Measurements from ENCODE around the gene GCSH.

GCSH gene

DNA sequence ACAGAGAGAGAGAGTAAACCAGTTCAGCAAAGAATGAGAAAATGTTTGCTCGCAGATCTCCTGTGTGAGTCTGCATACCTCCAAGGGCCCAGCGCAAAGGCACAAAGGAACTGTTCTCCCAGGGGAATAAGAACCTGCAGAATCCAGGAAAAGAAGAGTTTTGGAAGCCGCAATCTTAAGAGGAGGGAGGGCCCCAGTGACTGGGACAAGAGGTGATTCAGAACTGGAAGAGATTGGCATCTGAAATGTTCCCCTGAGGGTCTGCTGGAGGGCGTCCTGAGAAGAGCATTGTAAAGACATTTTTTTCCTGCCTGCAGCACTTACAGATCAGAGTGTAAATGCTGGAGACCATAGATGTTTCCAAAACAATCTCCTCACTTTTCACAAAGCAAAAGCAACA is 54.5 kb downstream of the GCSH start:
- DNase-seq (ENCODE audit: low spot score), result no peak

DNA sequence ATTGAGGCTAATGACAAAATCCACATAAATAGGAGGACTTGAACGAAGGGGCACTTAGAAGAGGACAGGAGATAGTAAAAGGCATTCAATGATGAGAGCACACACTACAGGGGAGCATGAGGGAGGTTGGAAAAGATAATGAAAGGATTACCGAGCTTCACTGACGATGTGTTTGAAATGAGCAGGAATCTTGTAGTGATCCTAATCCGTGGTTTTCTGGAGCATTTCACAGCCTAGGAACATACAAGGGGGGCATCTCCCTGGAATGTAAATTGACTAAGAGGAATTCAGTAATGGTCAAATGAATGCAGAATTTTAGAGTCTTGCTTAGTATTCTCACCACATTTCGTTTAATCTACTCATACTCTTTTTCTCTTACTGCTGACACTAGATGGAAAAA is 55.4 kb downstream of the GCSH start:
- no peak for DNase-seq (ENCODE audit: low spot score)

- DNase-seq (ENCODE audit: low spot score), result no peak
These were observed 56.1 kb downstream of the GCSH start for GRCh38 chr16:81040131-81040530.

DNA sequence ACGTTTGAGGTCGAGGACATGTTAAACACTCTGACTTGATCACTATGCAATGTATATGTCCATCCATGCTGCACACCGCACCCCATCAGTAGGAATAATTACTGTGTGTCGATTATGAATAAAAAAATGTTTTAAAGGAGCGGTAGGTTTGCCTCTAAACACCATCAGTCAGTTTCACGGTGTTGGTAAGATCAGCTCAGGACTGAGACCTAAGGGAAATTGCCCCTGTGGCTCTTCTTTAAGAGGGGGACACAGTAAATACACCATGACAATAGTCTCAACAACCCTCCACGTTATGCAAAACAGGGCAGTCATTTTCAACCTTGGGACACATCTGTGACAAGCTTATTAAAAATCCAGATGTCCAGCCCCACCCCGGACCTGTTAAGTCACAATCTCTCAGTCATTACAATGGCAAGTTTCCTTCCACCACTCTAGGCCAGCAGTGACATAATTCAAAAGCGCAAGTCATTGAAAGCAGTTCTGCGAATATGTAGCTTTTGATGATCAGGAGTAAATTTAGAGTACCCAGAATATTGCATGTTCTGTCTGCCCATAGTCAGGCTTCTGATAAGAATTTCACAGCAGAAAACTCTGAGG is 59.3 kb downstream of the GCSH start:
- DNase-seq (ENCODE audit: low spot score), result peak; percentile 39

DNA sequence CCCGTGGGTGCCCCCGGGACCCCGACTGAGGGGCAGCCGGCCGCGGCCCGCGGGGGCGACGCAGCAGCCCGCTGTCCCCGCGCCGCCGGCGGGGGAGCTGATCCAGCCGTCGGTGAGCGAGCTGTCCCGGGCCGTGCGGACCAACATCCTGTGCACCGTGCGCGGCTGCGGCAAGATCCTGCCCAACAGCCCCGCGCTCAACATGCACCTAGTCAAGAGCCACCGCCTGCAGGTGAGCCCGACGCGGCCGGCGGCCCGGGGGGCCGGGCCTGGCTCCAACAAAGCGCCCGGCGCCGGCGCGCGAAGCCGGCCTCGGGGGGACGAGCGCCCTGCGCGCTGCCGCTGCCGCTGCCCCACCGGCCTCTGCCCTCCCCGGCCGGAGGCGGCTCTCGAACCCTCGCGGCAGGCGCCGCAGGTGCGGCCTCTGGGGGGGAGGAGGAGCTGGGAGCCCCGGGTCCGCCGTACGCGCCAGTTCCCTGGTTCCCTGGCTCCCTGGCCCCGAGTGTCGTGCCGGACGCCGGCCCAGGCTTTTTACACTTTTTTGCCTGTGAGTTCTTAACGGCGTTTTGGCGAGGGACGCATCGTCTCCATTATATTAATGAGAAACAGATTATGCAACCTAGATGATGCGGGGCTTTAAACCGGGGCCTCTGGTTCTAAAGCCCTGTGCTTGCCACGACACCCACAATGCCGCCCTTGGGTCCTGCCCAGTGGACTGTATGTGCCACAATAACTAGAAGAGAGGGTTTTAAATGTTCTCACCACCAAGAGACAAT is 60.0 kb downstream of the GCSH start:
- DNase-seq (ENCODE audit: low spot score), result peak; percentile 10

DNA sequence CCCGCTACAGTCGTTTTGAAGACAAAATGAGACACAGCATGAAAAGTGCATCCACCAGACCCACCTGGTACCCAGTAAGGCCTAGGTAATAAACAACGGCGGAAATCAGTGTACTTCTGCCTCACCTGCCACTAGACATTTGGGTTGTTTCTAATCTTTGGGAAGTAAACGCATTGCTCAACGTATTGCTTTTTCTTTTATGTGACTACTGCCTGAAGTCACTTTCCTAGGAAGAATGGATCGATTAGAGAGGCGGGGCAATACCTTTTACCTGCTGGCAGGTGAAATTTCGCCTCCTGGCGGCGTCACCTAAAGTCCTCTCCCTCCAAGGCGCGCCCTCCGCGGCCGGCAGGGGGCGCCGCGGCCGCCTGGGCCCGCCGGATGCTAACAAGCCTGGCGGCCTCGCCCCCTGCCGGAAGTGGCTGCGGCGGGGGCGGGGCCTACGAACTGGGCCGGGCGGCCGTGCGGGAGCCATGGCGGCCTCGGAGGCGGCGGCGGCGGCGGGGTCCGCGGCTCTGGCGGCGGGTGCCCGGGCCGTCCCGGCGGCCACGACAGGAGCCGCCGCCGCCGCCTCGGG is 60.7 kb downstream of the GCSH start, which contains the start of gene ATMIN:
Gene ATMIN, plus strand, starts transcription at position 445 of the 577 bp plus-strand sequence. Its CDS starts 29 bp downstream, at position 474.
- DNase-seq (ENCODE audit: low spot score), result peak; percentile 91

Measured in hematopoietic multipotent progenitor cell treated with erythropoietin and hydrocortisone succinate and interleukin-3 and kit ligand, for 15 days (in vitro differentiated cells).